ENCODE measurements around the gene ZFYVE9.

The ZFYVE9 gene

DNA sequence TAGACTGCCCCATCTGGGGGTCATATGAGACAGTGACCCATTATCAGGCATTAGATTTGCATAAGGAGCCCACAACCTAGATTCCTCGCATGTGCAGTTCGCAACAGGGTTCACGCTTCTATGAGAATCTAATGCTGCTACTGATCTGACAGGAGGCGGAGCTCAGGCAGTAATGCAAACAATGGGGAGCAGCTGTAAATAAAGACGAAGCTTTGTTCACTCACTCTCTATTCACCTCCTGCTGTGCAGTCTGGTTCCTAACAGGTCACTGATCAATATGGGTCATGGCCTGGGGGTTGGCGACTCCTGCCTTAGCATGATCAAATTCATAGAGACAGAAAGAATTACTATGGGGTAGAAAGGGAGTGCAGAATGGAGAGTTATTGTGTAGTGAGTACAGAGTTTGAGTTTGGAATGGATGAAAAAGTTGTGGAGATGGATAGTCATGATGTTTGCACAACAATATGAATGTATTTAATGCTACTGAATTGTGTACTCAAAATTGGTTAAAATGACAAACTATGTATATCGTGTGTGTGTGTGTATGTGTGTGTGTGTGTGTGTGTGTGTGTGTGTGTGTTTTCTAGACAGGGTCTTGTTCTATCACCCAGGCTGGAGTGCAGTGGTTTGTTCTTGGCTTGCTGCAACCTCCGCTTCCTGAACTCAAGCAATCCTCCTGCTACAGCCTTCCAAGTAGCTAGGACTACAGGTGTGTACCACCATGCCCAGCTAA lies 43.6 kb upstream of the ZFYVE9 start:
- Histone ChIP-seq H3K79me2 (ENCODE audit: low read length) (no peaks in the 10 kb centered on the region), H3K27ac (ENCODE audit: low read length) (no peak overlapping the region), H3K4me3 (ENCODE audit: low read length) (no peak overlapping the region), H3K9ac (ENCODE audit: low read length) (no peak overlapping the region), H2AFZ (ENCODE audit: low read length) (no peak overlapping the region), H4K20me1 (ENCODE audit: insufficient read depth, low read length) (no peaks in the 10 kb centered on the region), H3K9me2 (replicated peaks; ENCODE audit: insufficient read depth, low read length) (no peaks in the 10 kb centered on the region), H3K36me3 (replicated peaks; ENCODE audit: insufficient read depth, low read length) (no peaks in the 10 kb centered on the region), H3K4me2 (ENCODE audit: low read depth, low read length) (no peak overlapping the region), H3K4me1 (ENCODE audit: low read length) (peaks cover 17% of the 10 kb centered on the region), H3K27me3 (replicated peaks; ENCODE audit: insufficient read depth, low read length) (peaks cover 20% of the 10 kb centered on the region; the same call in 1 of the 2 replicates), H3K9me3 (replicated peaks; ENCODE audit: insufficient read depth, low read length) (no peaks in the 10 kb centered on the region), H3F3A (ENCODE audit: insufficient read depth, low read length) (peaks cover 10% of the 10 kb centered on the region)
- TF ChIP-seq EZH2phosphoT487 (IDR thresholded peaks at IDR 0.05; ENCODE audit: low read length) (no peak), EZH2 (optimal IDR thresholded peaks at IDR 0.05; ENCODE audit: low read depth, low read length) (no peak), CTCF (IDR thresholded peaks at IDR 0.05; ENCODE audit: low read length) (no peak)
- no peak for DNase-seq

- TF ChIP-seq EZH2 (optimal IDR thresholded peaks at IDR 0.05; ENCODE audit: low read depth, low read length) (no peak), CTCF (IDR thresholded peaks at IDR 0.05; ENCODE audit: low read length) (no peak), EZH2phosphoT487 (IDR thresholded peaks at IDR 0.05; ENCODE audit: low read length) (no peak)
- Histone ChIP-seq H3K27me3 (replicated peaks; ENCODE audit: insufficient read depth, low read length) (peaks cover 26% of the 10 kb centered on the region; the same call in 1 of the 2 replicates), H3K9me2 (replicated peaks; ENCODE audit: insufficient read depth, low read length) (no peaks in the 10 kb centered on the region), H3K27ac (ENCODE audit: low read length) (no peak overlapping the region), H3K79me2 (ENCODE audit: low read length) (no peaks in the 10 kb centered on the region), H3K36me3 (replicated peaks; ENCODE audit: insufficient read depth, low read length) (no peaks in the 10 kb centered on the region), H3K9ac (ENCODE audit: low read length) (no peak overlapping the region), H3K4me3 (ENCODE audit: low read length) (no peak overlapping the region), H4K20me1 (ENCODE audit: insufficient read depth, low read length) (no peaks in the 10 kb centered on the region), H2AFZ (ENCODE audit: low read length) (no peak overlapping the region), H3F3A (ENCODE audit: insufficient read depth, low read length) (peaks cover 10% of the 10 kb centered on the region), H3K9me3 (replicated peaks; ENCODE audit: insufficient read depth, low read length) (no peaks in the 10 kb centered on the region), H3K4me2 (ENCODE audit: low read depth, low read length) (peak overlapping the region; percentile 60), H3K4me1 (ENCODE audit: low read length) (peaks cover 19% of the 10 kb centered on the region)
- DNase-seq: peak; percentile 70
Measured at GRCh38 chr1:52102336-52103013, 39.4 kb upstream of the ZFYVE9 start.

- Histone ChIP-seq H3K4me3 (ENCODE audit: low read length) (no peak overlapping the region), H3K4me2 (ENCODE audit: low read depth, low read length) (no peak overlapping the region), H3K27ac (ENCODE audit: low read length) (no peak overlapping the region), H3K9me2 (replicated peaks; ENCODE audit: insufficient read depth, low read length) (no peaks in the 10 kb centered on the region), H3K4me1 (ENCODE audit: low read length) (peaks cover 16% of the 10 kb centered on the region), H3F3A (ENCODE audit: insufficient read depth, low read length) (peaks cover 7% of the 10 kb centered on the region), H2AFZ (ENCODE audit: low read length) (no peak overlapping the region), H4K20me1 (ENCODE audit: insufficient read depth, low read length) (no peaks in the 10 kb centered on the region), H3K27me3 (replicated peaks; ENCODE audit: insufficient read depth, low read length) (no peaks in the 10 kb centered on the region), H3K36me3 (replicated peaks; ENCODE audit: insufficient read depth, low read length) (no peaks in the 10 kb centered on the region), H3K9me3 (replicated peaks; ENCODE audit: insufficient read depth, low read length) (no peaks in the 10 kb centered on the region), H3K9ac (ENCODE audit: low read length) (no peak overlapping the region), H3K79me2 (ENCODE audit: low read length) (no peaks in the 10 kb centered on the region)
- no peak for TF ChIP-seq EZH2phosphoT487 (IDR thresholded peaks at IDR 0.05; ENCODE audit: low read length)
- no peak for TF ChIP-seq EZH2 (optimal IDR thresholded peaks at IDR 0.05; ENCODE audit: low read depth, low read length)
- TF ChIP-seq CTCF (IDR thresholded peaks at IDR 0.05; ENCODE audit: low read length): no peak
- DNase-seq: no peak
Measured at GRCh38 chr1:52111492-52111891, 30.4 kb upstream of the ZFYVE9 start.

Measured in MM.1S (cell line).